Kidney (tissue), 14 donors: ENCODE measurements around the gene RGS1. TPM values are rescaled to one million over a fixed set of nuclear protein-coding genes. Genes with fewer than 3 reads are reported as not detected.

Experiments
- DNase-seq, 5 donors: peaks; one replicate each; pipeline ENCODE4 v3.0.0-alpha.2; 2013 to 2020
- FAIRE-seq: peaks from 2 replicates; lab custom pipeline; 2012; peaks lifted over from hg19 to GRCh38; lab: Jason Lieb, UNC
- H3K27ac ChIP-seq, 2 donors: one replicate each; pipeline ENCODE4 v1.7.0; 2013; ENCODE audit warnings: low read depth in 2 of 2, low read length in 2 of 2, inconsistent platforms in 1 of 2
- H3K27me3 ChIP-seq: one replicate; pipeline ENCODE4 v1.7.1; 2013; ENCODE audit warnings: low read length, inconsistent platforms; ENCODE audit not compliant: control insufficient read depth, insufficient read depth
- H3K36me3 ChIP-seq, 3 donors: one replicate each; pipeline versions ENCODE4 v1.7.0 to v1.7.1; 2013; ENCODE audit warnings: low read length in 3 of 3, control low read depth in 1 of 3, inconsistent platforms in 1 of 3; ENCODE audit not compliant: insufficient read depth in 3 of 3, control insufficient read depth in 2 of 3
- H3K4me1 ChIP-seq, 3 donors: one replicate each; pipeline versions ENCODE4 v1.7.0 to v1.7.1; 2013; ENCODE audit warnings: low read length in 3 of 3, inconsistent platforms in 1 of 3, low read depth in 1 of 3; ENCODE audit not compliant: control insufficient read depth in 2 of 3, insufficient read depth in 2 of 3
- H3K4me3 ChIP-seq, 3 donors: one replicate each; pipeline versions ENCODE4 v1.7.0 to v1.8.1; 2013; ENCODE audit warnings: low read length in 3 of 3, control low read depth in 1 of 3, inconsistent platforms in 1 of 3
- H3K9ac ChIP-seq, 3 donors: one replicate each; pipeline versions ENCODE4 v1.7.0 to v1.7.1; 2013; ENCODE audit warnings: low read length in 3 of 3, control low read depth in 1 of 3, inconsistent platforms in 1 of 3
- H3K9me3 ChIP-seq, 3 donors: one replicate each; pipeline versions ENCODE4 v1.7.0 to v1.7.1; 2013; ENCODE audit warnings: low read length in 3 of 3, control low read depth in 1 of 3, inconsistent platforms in 1 of 3; ENCODE audit not compliant: control insufficient read depth in 2 of 3, insufficient read depth in 1 of 3
- CTCF ChIP-seq: IDR thresholded peaks from 3 replicates; pipeline ENCODE4 v1.5.1; 2012; ENCODE audit warnings: mild to moderate bottlenecking, moderate library complexity, borderline replicate concordance; ENCODE audit not compliant: insufficient read depth; ENCODE audit errors: extremely low read depth
- intact Hi-C: fragments of 100-400 bp; cut with DNase I; formaldehyde crosslinking; loops from one replicate; pipeline ENCODE4 v1.11.1; 2022
- polyA plus RNA-seq: library from polyadenylated mRNA; stranded (reverse); fragments of 350-450 nt; fragmentation: Illumina TruSeq; extraction: RNeasy Lipid Tissue Mini Kit (QIAGEN cat#74804); gene quantifications from one replicate; pipeline ENCODE4 v1.2.3, GENCODE V29; 2014; ENCODE audit warnings: low read depth, low replicate concordance; ENCODE audit not compliant: insufficient read depth
- total RNA-seq: library from RNA; stranded (reverse); fragmentation: NEBNext Ultra II Directional; extraction: Animal tissue kit (Norgen Biotek cat#: 25700); gene quantifications from one replicate; pipeline ENCODE4 v1.2.1, GENCODE V29; 2021
- donor health status: control.
- donor health status: control.
- donor health status: control.
- donor health status: control.
- donor health status: control.
- donor health status: DM: yes; HTN: yes; CAD: no.
- donor health status: Normal renal cell carcinoma (clear cell type).

Gene RGS1
- total and polyA plus RNA-seq, 2 donors from 2014 or later, result 5.0 to 50.2 TPM

GRCh38 chr1:192589813-192590212 lies 14.2 kb downstream of the RGS1 start:
- H3K36me3 ChIP-seq, result no peaks in the 10 kb centered on the region
- no peaks in the 10 kb centered on the region for H3K4me1 ChIP-seq
- DNase-seq (no peak), FAIRE-seq (no peak)
- no peaks in the 10 kb centered on the region for H3K27me3 ChIP-seq
- H3K4me3 ChIP-seq, result no peak overlapping the region
- H3K9me3 ChIP-seq, result no peaks in the 10 kb centered on the region
- no peak overlapping the region for H3K27ac ChIP-seq
- no peak overlapping the region for H3K9ac ChIP-seq
- intact Hi-C loops, result no loop called here
- no peak for TF ChIP-seq CTCF

GRCh38 chr1:192592517-192592916 lies 16.9 kb downstream of the RGS1 start:
- no peak for DNase-seq
- FAIRE-seq, result no peak
- intact Hi-C loops, result no loop called here
- no peaks in the 10 kb centered on the region for H3K36me3 ChIP-seq
- H3K27me3 ChIP-seq, result no peaks in the 10 kb centered on the region
- H3K9ac ChIP-seq, result no peak overlapping the region
- H3K4me3 ChIP-seq, result no peak overlapping the region
- no peaks in the 10 kb centered on the region for H3K9me3 ChIP-seq
- no peaks in the 10 kb centered on the region for H3K4me1 ChIP-seq
- H3K27ac ChIP-seq, result no peak overlapping the region
- TF ChIP-seq CTCF, result no peak

GRCh38 chr1:192592981-192593708 lies 17.6 kb downstream of the RGS1 start:
- Histone ChIP-seq H3K27me3 (no peaks in the 10 kb centered on the region), H3K4me1 (no peaks in the 10 kb centered on the region), H3K36me3 (no peaks in the 10 kb centered on the region), H3K9ac (no peak overlapping the region), H3K9me3 (no peaks in the 10 kb centered on the region), H3K27ac (no peak overlapping the region), H3K4me3 (no peak overlapping the region)
- FAIRE-seq (no peak), DNase-seq (no peak)
- TF ChIP-seq CTCF, result no peak
- intact Hi-C loops, result no loop called here
